GM12878 (cell line): Measurements from ENCODE around the gene SAXO1. TPM values are rescaled to one million over a fixed set of nuclear protein-coding genes. Genes with fewer than 3 reads are reported as not detected.

Experiments used
- CBFB ChIP-seq: IDR thresholded peaks from 2 replicates; pipeline ENCODE4 v1.6.1; 2016; ENCODE audit warnings: antibody characterized with exemption, low read depth
- CBX5 ChIP-seq: sonication (generic); IDR thresholded peaks from 2 replicates; pipeline ENCODE4 v1.6.1; 2016; ENCODE audit warnings: low read depth, moderate library complexity, mild to moderate bottlenecking, inconsistent platforms
- CEBPB ChIP-seq, 2 experiments: fragments of 150-350 bp in 1 of 2; IDR thresholded peaks; 2 replicates each; pipeline ENCODE4 v1.6.1; 2012 to 2014; ENCODE audit warnings: low read depth in 2 of 2, low read length in 2 of 2, borderline replicate concordance in 1 of 2, inconsistent platforms in 1 of 2
- DPF2 ChIP-seq: fragments of 450-650 bp; IDR thresholded peaks from 2 replicates; pipeline ENCODE4 v1.6.1; 2017; ENCODE audit warnings: mild to moderate bottlenecking
- ETV6 ChIP-seq, 2 experiments: fragments of 450-650 bp in 1 of 2; IDR thresholded peaks in 1 of 2; conservative IDR thresholded peaks in 1 of 2; 2 replicates each; pipeline ENCODE4 v1.6.1; 2014; ENCODE audit warnings: antibody characterized with exemption in 1 of 2, borderline replicate concordance in 1 of 2, low read depth in 1 of 2, mild to moderate bottlenecking in 1 of 2, moderate library complexity in 1 of 2
- FOXM1 ChIP-seq: IDR thresholded peaks from 2 replicates; pipeline ENCODE4 v1.6.1; 2012; ENCODE audit warnings: low read depth, mild to moderate bottlenecking, inconsistent platforms, low read length, moderate library complexity
- LARP7 ChIP-seq: fragments of 450-650 bp; IDR thresholded peaks from 2 replicates; pipeline ENCODE4 v1.6.1; 2017; ENCODE audit warnings: mild to moderate bottlenecking
- MLLT1 ChIP-seq: fragments of 450-650 bp; IDR thresholded peaks from 2 replicates; pipeline ENCODE4 v1.6.1; 2016; ENCODE audit warnings: mild to moderate bottlenecking
- MTA2 ChIP-seq: fragments of 450-650 bp; IDR thresholded peaks from 2 replicates; pipeline ENCODE4 v1.6.1; 2016; ENCODE audit warnings: low read depth, mild to moderate bottlenecking, moderate library complexity
- MXI1 ChIP-seq: fragments of 150-350 bp; IDR thresholded peaks from 2 replicates; pipeline ENCODE4 v1.6.1; 2011; ENCODE audit warnings: low read depth, mild to moderate bottlenecking, inconsistent platforms, low read length, improper control_type of control experiment
- MYB ChIP-seq: fragments of 150-350 bp; IDR thresholded peaks from 2 replicates; pipeline ENCODE4 v1.6.1; 2014; ENCODE audit warnings: mild to moderate bottlenecking, low read depth, low read length, borderline replicate concordance
- POLR2A ChIP-seq: IDR thresholded peaks from 2 replicates; pipeline ENCODE4 v1.6.1; 2011; ENCODE audit warnings: low read depth, mild to moderate bottlenecking, low read length
- POU2F2 ChIP-seq: IDR thresholded peaks from 3 replicates; pipeline ENCODE4 v1.6.1; 2011; ENCODE audit warnings: low read depth, mild to moderate bottlenecking, low read length, borderline replicate concordance
- RCOR1 ChIP-seq: conservative IDR thresholded peaks from 2 replicates; pipeline ENCODE4 v1.6.1; 2012; ENCODE audit warnings: low read depth, low read length, improper control_type of control experiment
- SIN3A ChIP-seq: IDR thresholded peaks from 2 replicates; pipeline ENCODE4 v1.6.1; 2012; ENCODE audit warnings: low read depth, low read length, improper control_type of control experiment
- SMARCA5 ChIP-seq: fragments of 450-650 bp; IDR thresholded peaks from 2 replicates; pipeline ENCODE4 v1.6.1; 2017; ENCODE audit warnings: mild to moderate bottlenecking
- SMC3 ChIP-seq: IDR thresholded peaks from 2 replicates; pipeline ENCODE4 v1.6.1; 2011; ENCODE audit warnings: low read length, improper control_type of control experiment, borderline replicate concordance
- SRF ChIP-seq, 2 experiments: IDR thresholded peaks; 2 replicates each; pipeline ENCODE4 v1.6.1; 2011; ENCODE audit warnings: low read depth in 2 of 2, low read length in 2 of 2, mild to moderate bottlenecking in 1 of 2, moderate library complexity in 1 of 2
- STAT1 ChIP-seq: fragments of 450-650 bp; conservative IDR thresholded peaks from 2 replicates; pipeline ENCODE4 v1.6.1; 2014; ENCODE audit warnings: antibody characterized with exemption, mild to moderate bottlenecking
- SUPT20H ChIP-seq: IDR thresholded peaks from 2 replicates; pipeline ENCODE4 v1.6.1; 2011; ENCODE audit warnings: low read depth, mild to moderate bottlenecking, low read length, moderate library complexity, borderline replicate concordance; ENCODE audit not compliant: control insufficient read depth
- TAF1 ChIP-seq: IDR thresholded peaks from 2 replicates; pipeline ENCODE4 v1.6.1; 2011; ENCODE audit warnings: mild to moderate bottlenecking, low read depth, low read length, borderline replicate concordance
- TCF12 ChIP-seq: IDR thresholded peaks from 2 replicates; pipeline ENCODE4 v1.6.1; 2011; ENCODE audit warnings: low read depth, mild to moderate bottlenecking, low read length
- TCF3 ChIP-seq: IDR thresholded peaks from 2 replicates; pipeline ENCODE4 v1.6.1; 2012; ENCODE audit warnings: low read depth, mild to moderate bottlenecking, low read length, borderline replicate concordance; ENCODE audit not compliant: insufficient read depth
- TCF7 ChIP-seq: IDR thresholded peaks from 2 replicates; pipeline ENCODE4 v1.6.1; 2014; ENCODE audit warnings: antibody characterized with exemption, borderline replicate concordance
- ZNF687 ChIP-seq: fragments of 450-650 bp; IDR thresholded peaks from 2 replicates; pipeline ENCODE4 v1.6.1; 2017; ENCODE audit warnings: mild to moderate bottlenecking, moderate library complexity
- polyA plus RNA-seq, 11 experiments: library from polyadenylated mRNA; depleted of rRNA in 4 of 11; unstranded in 6 of 11; stranded (reverse) in 5 of 11; fragments of >200 nt; fragmentation: Nextera tagmentation in 4 of 11; fragmentation: Illumina TruSeq in 1 of 11; extraction: Ambion mirVana in 4 of 11; extraction: Trizol in 1 of 11; gene quantifications; 1 replicate in 1 of 11; 2 replicates in 10 of 11; pipeline versions ENCODE4 v1.2.1 to v1.2.3, GENCODE V29; 2011 to 2016; ENCODE audit warnings: inconsistent platforms in 2 of 11, missing spikeins in 2 of 11, low read depth in 1 of 11
- total RNA-seq, 4 experiments: library from RNA; depleted of rRNA in 3 of 4; stranded (reverse); fragments of >200 nt in 3 of 4; fragmentation: Illumina TruSeq in 1 of 4; extraction: Trizol in 1 of 4; gene quantifications; 2 replicates each; pipeline versions ENCODE4 v1.2.1 to v1.2.3, GENCODE V29; 2013 to 2021

Gene SAXO1
- total and polyA plus RNA-seq, 10 of the 15 experiments (the other 5 are each of a cell fraction or from before 2014, with no cell fraction given), result under 0.01 to 0.01 TPM; not detected in 8

GRCh38 chr9:19048966-19049916 lies 16.2 kb upstream of the SAXO1 start, which contains the start of gene RRAGA (continued):
- TF ChIP-seq TCF3 (peak; percentile 74; the same call in 1 of the 2 replicates), CEBPB (IDR thresholded peaks at IDR 0.05; ENCODE audit: borderline replicate concordance in 1 of 2, low read depth in 2 of 2, low read length in 2 of 2) (peak in 1 of 2 experiments; percentile 14; a peak in 1 of 4 replicates), TCF12 (peak; percentile 62; the same call in 1 of the 2 replicates), CBX5 (peak; percentile 97), DPF2 (peak; percentile 66), POLR2A (peak; percentile 95), STAT1 (no peak), MTA2 (peak; percentile 22; the same call in 1 of the 2 replicates), MYB (no peak), TAF1 (peak; percentile 76; the same call in 1 of the 2 replicates), ZNF687 (peak; percentile 71; the same call in 1 of the 2 replicates), TCF7 (no peak), POU2F2 (peak; percentile 93), LARP7 (peak; percentile 79), SRF (IDR thresholded peaks at IDR 0.05; ENCODE audit: low read depth in 2 of 2, low read length in 2 of 2) (peak in 1 of 2 experiments; percentile 57; a peak in 1 of 4 replicates), ETV6 (conservative IDR thresholded peaks at IDR 0.05 in 1 of 2, IDR thresholded peaks at IDR 0.05 in 1 of 2; ENCODE audit: borderline replicate concordance in 1 of 2, low read depth in 1 of 2) (no peak), RCOR1 (peak; percentile 98), SIN3A (peak; percentile 82), SUPT20H (no peak), MXI1 (peak; percentile 90), SMARCA5 (peak; percentile 73), SMC3 (peak; percentile 74), FOXM1 (0 out of 2 replicates have a peak, but pooled peaks have one; percentile 73), MLLT1 (peak; percentile 94), CBFB (peak; percentile 98)
